Eye (tissue), 1 donor: ENCODE results near the gene GDPD2.

Source experiments
- DNase-seq: peaks from one replicate; pipeline ENCODE4 v3.0.0-alpha.2; 2015

Gene GDPD2

DNA sequence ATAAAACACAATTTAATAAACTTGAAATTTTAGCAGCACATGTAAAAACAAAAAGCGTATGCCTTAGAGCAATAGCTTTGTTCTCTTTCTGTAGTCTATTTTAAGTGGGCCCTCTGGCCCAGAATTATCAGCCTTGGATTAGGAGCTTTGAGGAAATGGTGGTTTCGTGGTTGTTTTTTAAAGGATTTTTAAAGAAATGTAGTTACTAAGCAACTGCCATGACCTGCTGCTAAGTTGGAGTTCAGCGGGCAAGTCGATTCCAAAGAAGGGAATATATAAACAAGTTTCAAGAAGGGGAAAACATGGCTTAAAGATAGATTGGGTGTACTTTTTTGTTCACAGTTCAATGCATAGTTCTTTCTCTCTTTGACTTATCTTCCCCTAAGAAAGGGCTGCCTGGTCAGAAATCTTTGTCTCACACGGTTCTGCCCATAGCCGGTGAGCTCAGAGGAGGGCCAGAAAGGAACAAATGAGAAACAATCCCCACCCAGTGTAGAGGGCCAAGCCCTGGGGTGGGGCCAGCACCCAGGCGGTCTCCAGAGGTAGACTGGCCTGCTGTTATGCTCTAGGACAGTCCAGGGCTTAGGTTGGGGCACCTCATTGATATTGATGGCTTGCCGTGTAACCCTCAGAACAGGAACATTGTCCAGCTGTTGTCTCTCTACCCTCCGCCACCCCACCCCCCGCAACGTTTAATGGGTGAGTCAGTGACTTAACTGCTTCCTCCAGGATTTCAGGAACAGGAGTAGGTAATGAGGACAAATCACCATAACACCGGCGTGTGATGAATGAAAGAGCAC, 54.0 kb downstream of the GDPD2 start:
- DNase-seq = no peak

DNA sequence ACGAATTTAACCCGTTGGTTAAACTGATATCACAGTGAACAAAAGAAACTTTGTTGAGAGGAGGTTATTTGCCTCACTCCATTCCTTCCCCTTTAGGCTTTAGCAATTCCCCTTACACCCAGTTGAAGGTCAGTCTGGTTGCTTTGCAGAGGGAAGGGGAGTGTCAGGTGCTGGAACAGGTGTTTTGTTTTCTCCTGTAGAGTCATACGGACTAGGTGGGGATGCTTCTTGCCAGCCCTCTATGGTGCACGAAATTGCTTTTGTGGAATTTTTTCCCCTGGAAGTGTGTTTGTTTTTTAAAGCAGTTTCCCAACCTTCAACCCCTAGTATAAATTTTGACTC, 54.6 kb downstream of the GDPD2 start:
- no peak for DNase-seq

DNA sequence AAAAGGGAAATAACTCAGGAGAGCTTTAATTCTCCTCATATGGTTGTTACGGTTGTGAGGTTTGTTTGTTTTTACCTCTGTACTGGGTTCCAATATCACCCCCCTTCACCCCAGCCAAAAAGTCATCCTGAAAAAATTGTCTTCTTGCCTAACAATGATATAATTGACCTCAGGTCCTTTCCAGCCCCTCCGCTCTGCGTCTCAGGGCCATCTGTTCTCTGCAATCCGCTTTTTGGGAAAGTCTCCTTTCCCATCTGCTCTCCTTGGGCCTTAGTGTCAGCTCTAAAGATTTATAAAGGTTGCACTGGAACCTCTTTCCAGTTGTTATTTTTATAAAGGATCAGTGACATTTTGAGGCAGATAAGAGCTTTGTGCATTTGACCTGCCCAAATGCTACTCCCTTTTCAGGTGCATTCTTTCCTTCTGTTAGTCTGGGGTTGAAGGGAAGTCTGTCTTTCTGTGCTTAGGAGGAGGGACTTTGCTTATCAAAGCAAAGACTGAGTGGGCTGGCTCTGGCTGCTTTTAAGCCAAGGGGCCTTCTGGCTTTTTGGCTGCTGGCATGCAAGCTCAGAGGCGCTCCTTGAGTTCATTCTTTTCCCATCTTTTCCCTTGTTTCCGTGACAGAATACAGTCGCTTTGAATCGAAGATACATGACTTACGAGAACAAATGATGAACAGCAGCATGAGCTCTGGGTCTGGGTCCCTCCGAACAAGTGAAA, 55.6 kb downstream of the GDPD2 start:
- DNase-seq = no peak

DNA sequence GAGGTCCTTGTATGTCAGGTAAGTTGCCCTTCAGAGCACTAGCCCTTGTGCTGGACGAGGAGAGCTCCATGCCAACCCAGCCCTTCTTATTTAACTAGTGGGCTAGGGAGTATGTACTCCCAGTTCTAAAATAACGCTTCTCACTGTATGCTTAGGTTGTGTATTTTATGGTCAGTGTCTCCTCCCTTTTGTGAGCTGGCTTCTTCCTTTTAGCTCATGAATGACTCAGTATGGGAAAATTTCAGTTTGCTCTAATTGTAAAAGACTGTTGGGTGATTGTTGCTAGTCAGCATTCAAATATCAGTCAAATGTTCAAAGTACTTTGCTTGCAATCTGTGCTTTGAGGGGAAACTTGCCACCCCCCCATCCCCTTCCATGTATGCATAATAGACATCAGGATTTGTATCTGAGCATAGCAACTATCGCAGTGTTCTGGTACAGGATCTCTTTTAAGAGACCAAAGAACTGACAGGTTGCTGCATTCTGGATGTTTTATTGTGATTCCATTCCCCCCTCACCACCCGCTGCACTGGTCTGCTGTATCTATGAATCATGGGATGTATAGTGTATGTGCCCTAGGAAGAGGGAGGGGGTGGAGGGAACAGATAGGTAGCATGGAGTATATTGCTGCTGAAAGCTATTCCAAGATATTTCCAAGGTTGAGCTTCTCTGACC, 56.3 kb downstream of the GDPD2 start:
- DNase-seq = no peak

DNA sequence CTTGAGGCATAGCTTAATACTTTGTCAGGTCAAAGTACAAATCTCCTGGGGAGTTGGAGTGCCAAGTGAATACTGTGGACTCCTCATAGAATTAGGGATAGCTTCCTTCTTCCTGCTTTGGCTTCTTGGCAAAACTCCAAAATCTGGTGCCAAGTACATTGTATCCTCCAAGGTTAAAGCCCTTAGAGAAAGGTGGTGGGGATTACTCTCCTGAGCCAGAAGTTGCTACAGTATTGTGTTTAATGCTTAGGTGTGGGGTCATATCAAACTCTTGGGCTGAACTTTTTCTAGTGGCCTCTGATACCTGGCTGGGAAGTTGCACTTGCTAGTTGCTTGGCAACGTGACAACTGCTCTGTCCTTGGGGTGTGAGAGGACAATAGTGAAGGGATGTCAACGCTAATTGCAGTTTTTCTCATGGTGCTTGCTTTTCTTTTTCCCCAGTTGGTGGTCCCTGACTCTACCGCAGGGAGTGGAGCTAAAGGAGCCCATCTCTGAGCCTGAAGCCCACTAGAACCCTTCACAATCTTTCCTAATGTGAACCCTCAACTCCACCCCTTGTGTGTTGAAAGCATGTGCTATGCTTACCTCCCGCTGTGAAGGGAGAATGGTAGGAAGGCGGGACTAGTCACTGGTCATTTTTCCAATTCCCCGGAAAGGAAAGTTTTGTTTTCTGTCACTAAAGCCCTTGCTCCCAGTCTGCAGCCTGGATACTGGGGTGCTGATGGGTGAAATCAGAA, 57.0 kb downstream of the GDPD2 start:
- DNase-seq = no peak

DNA sequence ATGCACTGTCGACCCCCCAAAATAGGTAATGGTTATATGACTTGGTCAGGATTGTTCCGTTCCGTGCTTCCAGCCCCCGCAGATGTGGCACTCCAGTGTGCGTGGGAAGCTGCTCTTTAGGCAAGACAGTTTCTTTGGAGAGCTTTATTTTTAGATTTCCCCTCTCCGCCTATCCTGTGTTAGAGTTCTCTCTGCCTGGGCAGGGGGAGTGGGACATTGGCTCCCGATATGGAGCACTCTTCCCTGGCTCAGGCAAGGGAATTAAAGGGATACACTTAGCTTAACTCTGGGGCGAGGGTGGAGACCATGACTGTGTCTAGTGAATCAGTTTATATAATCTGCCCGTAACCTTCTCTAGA, 57.5 kb downstream of the GDPD2 start:
- DNase-seq = no peak

DNA sequence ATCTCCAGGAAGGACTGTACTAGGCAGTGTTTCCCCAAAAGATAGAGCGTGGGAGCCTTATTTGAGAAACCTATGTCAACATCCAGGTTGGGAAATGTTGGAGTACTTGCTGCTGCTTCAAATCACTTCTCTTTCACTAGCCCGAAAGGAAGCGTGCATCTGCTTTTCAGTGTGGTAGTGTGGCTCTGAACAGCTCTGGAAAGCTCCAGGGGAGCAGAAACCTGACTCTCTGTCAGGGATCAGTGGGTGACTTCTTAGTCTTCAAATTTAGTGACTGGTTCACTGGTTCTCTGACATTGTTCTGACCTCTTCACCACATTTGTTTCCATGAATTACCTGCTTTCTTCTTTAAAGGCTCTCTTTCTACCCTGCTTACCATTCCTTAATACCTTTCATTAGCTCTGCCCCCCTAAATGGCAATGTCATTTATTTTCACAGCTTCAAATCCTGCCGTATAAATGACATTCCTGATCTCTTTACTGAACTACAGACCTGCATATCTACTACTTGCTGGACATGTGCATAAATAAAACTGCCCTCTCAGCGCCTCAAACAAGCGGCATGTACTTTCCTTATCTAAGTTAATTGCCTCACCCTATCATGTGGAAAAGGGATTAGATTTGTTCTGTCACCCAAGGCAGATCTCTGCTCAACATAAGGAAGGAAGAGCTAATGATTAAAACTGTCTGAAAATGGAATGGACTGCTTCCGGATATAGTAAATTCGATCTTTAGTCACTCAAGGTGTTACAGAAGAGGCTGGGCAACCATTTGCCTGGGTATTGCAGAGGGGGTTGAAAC, 58.6 kb downstream of the GDPD2 start:
- DNase-seq = no peak

DNA sequence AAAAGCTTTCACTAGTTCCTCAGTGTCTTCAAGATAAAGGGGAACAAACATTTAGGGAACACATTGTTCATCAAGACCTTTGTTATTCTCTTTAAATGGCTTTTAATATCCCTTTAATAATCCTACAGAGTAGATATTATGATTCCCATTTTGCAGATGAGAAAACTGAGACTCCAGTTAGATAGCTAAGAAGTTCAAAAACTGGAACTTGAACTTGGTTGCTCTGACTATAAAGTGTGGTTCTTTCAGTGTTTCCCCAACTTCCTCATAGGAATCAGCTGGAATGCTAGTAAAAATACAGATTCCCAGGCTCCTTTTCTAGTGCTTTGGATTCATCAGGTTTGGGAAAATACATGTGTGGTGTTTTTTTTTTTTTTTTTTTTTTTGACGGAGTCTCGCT, 59.2 kb downstream of the GDPD2 start:
- DNase-seq = no peak
